Endodermal cell (in vitro differentiated cells): ENCODE data around the gene COPS3. TPM values are rescaled to one million over a fixed set of nuclear protein-coding genes. Genes with fewer than 3 reads are reported as not detected.
A peak's percentile ranks its signal among the peaks of the same experiment; 100 is the strongest.

Experiments used
- DNase-seq: peaks from one replicate; pipeline ENCODE4 v3.0.0-alpha.2; 2017
- H3K27ac ChIP-seq: 2 replicates; pipeline ENCODE4 v1.5.1; 2013; ENCODE audit warnings: mild to moderate bottlenecking, low read depth, low read length, moderate library complexity
- H3K27me3 ChIP-seq: 2 replicates; pipeline ENCODE4 v1.6.1; 2013; ENCODE audit warnings: mild to moderate bottlenecking, low read length, moderate library complexity; ENCODE audit not compliant: insufficient read depth, control insufficient read depth, poor library complexity, severe bottlenecking
- H3K36me3 ChIP-seq: 2 replicates; pipeline ENCODE4 v1.7.0; 2013; ENCODE audit warnings: mild to moderate bottlenecking, low read length, moderate library complexity; ENCODE audit not compliant: control insufficient read depth, insufficient read depth
- H3K4me1 ChIP-seq: one replicate; pipeline ENCODE4 v1.7.0; 2013; ENCODE audit warnings: low read length; ENCODE audit not compliant: control insufficient read depth, insufficient read depth
- H3K4me3 ChIP-seq: 2 replicates; pipeline ENCODE4 v1.5.1; 2013; ENCODE audit warnings: mild to moderate bottlenecking, low read length, moderate library complexity
- H3K9ac ChIP-seq: 2 replicates; pipeline ENCODE4 v1.6.1; 2013; ENCODE audit warnings: mild to moderate bottlenecking, low read length, moderate library complexity; ENCODE audit not compliant: poor library complexity, severe bottlenecking; ENCODE audit errors: extremely low read depth
- H3K9me3 ChIP-seq: 2 replicates; pipeline ENCODE4 v1.6.1; 2013; ENCODE audit warnings: mild to moderate bottlenecking, low read length, moderate library complexity; ENCODE audit not compliant: control insufficient read depth
- H3K27ac Mint-ChIP-seq: 2 replicates; pipeline ENCODE4 v1.8.0; 2020; ENCODE audit warnings: mixed read lengths
- H3K27me3 Mint-ChIP-seq: 2 replicates; pipeline ENCODE4 v1.8.0; 2021; ENCODE audit warnings: mild to moderate bottlenecking, mixed read lengths; ENCODE audit not compliant: insufficient read depth
- H3K36me3 Mint-ChIP-seq: 2 replicates; pipeline ENCODE4 v1.8.0; 2020; ENCODE audit warnings: low read depth, mixed read lengths
- H3K4me1 Mint-ChIP-seq: 2 replicates; pipeline ENCODE4 v1.8.0; 2020; ENCODE audit warnings: mixed read lengths
- H3K4me3 Mint-ChIP-seq: 2 replicates; pipeline ENCODE4 v1.8.0; 2020; ENCODE audit warnings: mild to moderate bottlenecking, moderate library complexity, mixed read lengths
- H3K9me3 Mint-ChIP-seq: 2 replicates; pipeline ENCODE4 v1.8.0; 2020; ENCODE audit warnings: mild to moderate bottlenecking, mixed read lengths
- CTCF ChIP-seq: fragments of 200-600 bp; sonication (generic); conservative IDR thresholded peaks from 2 replicates; pipeline ENCODE4 v1.5.0; 2021; ENCODE audit warnings: antibody characterized with exemption, mild to moderate bottlenecking
- WGBS, 2 experiments: methylation state at CpG; one replicate each; pipeline versions ENCODE4 v1.1.5 to v1.1.7; 2013; ENCODE audit warnings: missing lambda C conversion rate in 2 of 2, mixed read lengths in 1 of 2; ENCODE audit not compliant: insufficient coverage in 1 of 2, insufficient read length in 1 of 2; 5-methylcytosine and 5-hydroxymethylcytosine counted together
- total RNA-seq, 2 donors: library from RNA; stranded (reverse); fragmentation: NEBNext Ultra II Directional in 1 of 2; extraction: Animal tissue kit (Norgen Biotek cat#: 25700) in 1 of 2; gene quantifications; 2 replicates in 1 of 2; 3 replicates in 1 of 2; pipeline ENCODE4 v1.2.1, GENCODE V29; 2021

Gene COPS3
- total RNA-seq, 2 donors from 2014 or later: 63.1 to 67.5 TPM

DNA sequence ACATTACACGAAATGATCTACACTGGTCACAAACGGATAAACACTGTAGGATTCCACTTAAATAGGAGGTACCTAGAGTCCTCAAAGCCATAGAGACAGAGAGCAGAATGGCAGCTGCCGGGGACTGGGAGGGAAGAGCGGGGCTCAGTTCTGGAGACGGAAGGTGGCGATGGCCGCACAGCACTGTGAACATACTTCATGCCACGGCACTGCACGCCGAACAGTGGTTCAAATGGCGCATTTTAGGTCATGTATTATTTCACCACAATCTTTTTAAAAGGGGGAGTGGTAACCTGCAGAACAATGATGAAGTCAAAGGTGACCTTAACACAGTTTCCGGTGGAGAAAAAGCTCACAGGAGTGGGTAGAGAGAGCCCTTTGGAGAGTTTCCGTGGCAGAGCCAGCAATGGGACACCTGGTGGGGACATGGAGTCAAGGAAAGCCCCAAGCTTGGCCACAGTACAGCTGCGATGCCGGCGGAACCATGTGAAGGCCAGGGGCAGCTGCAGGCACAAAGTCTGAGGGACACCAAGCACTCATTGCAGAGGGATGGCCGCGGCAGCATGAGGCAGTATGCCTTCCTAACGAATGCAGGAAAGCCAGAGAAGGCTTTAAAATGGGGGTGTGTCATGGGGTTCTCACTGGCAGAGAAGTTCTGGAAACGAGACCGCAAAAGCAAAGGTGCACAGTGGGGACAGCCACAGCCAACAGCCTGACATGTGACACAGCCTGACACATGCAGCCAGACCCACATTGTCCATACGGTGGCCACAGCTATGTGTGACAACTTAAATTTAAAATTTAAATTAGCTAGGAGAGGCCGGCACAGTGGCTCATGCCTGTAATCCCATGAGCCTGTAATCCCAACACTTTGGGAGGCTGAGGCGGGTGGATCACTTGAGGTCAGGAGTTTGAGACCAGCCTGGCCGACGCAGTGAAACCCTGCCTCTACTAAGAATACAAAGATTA is 51.3 kb downstream of the COPS3 start:
- WGBS, 2 experiments: 92 to 95% methylated on average over 23 to 26 of the region's 26 CpGs
- DNase-seq: no peak
- no peak overlapping the region for H3K27ac ChIP-seq
- H3K36me3 ChIP-seq: peaks cover 78% of the 10 kb centered on the region
- no peak overlapping the region for H3K9ac ChIP-seq
- Mint-ChIP-seq H3K4me3 (no peak overlapping the region), H3K4me1 (no peaks in the 10 kb centered on the region), H3K36me3 (peaks cover 72% of the 10 kb centered on the region), H3K9me3 (no peaks in the 10 kb centered on the region), H3K27ac (no peak overlapping the region), H3K27me3 (no peaks in the 10 kb centered on the region)
- H3K4me3 ChIP-seq: no peak overlapping the region
- TF ChIP-seq CTCF: no peak
- H3K27me3 ChIP-seq: no peaks in the 10 kb centered on the region
- H3K9me3 ChIP-seq: no peaks in the 10 kb centered on the region
- no peaks in the 10 kb centered on the region for H3K4me1 ChIP-seq

DNA sequence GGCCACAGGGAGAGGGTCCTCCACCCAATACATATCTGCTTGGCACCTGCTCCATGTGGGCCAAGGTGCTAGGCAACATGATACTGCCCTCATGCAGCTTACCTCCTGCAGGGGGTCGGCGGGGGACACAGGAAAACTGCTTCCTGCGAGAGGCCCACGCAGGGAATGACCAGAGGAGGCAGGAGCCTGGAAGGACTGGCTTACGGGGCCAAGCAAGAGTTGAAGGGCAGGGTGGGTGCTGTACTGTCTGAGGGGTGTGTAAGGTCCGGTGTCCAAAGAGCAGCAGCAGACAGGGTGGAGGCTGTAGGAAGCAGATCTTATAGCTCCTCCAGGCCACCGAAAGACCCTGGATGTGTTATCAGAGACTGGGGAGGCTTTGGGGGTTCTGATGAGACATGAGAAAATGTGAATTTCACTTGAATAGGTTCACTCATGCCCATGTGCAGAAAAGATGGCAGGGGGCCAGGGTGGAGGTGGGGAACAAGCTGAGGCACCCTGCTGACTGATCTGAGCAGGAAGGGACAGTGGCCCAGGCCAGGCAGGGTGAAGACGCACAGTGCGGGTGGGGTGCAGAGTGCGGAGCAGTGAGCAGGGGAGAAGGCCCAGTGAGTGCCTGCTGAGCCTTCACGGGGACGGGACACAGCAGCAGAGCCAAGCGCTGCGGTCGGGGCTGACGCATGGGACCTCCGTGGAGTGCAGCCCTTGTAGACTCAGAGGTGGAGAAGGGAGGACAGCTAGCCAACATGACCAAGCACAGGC is 52.3 kb downstream of the COPS3 start:
- no peak overlapping the region for H3K9ac ChIP-seq
- Mint-ChIP-seq H3K36me3 (peaks cover 81% of the 10 kb centered on the region), H3K9me3 (no peaks in the 10 kb centered on the region), H3K4me3 (no peak overlapping the region), H3K4me1 (no peaks in the 10 kb centered on the region), H3K27me3 (no peaks in the 10 kb centered on the region), H3K27ac (peak overlapping the region; percentile 64)
- H3K4me1 ChIP-seq: no peaks in the 10 kb centered on the region
- no peak for DNase-seq
- H3K27ac ChIP-seq: no peak overlapping the region
- no peak overlapping the region for H3K4me3 ChIP-seq
- H3K27me3 ChIP-seq: no peaks in the 10 kb centered on the region
- 94 to 95% methylated on average over 9 to 17 of the region's 17 CpGs for WGBS, 2 experiments
- H3K9me3 ChIP-seq: no peaks in the 10 kb centered on the region
- H3K36me3 ChIP-seq: peaks cover 88% of the 10 kb centered on the region
- TF ChIP-seq CTCF: no peak

DNA sequence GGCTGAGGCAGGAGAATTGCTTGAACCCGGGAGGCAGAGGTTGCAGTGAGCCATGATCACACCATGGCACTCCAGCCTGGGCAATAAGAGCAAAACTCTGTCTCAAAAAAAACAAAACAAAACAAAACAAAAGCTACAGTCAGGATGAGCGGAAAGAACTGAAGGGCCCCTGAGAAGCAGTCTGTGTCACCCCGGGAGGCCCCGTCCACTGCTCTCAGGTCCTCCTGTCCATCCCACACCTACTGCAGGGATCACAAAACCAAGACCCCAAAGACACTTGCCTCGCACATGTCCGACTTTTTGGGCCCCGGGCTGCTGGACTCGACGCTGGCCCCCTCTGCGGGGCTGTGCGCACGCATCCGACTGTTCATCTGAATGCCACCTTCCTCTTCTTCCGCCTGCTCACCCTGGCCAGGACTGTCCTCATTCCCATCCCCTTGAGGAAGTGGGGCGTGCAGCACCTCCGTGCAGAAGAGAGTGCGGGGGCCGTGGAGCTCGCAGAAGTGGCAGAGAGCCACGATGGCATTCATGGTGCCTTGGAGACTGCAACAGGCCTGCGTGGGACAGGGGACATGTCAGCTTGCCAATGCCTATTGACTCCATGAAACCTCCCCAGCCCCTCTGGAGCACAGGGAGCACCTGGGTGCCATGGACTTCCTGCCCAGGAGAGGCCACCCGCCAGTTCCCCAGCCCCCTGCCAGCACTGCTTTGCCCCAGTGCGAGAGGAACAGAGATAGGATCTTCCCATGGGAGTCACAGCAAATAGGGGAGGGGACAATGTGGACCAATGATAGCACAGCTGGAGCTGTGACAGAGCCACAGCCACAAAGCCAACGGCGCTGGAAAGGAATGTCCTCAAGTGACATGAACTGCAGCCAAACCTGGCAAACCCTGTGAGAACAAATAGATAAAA is 53.2 kb downstream of the COPS3 start:
- peaks cover 89% of the 10 kb centered on the region for H3K36me3 Mint-ChIP-seq
- peaks cover 94% of the 10 kb centered on the region for H3K36me3 ChIP-seq
- TF ChIP-seq CTCF: no peak

More for the DNA sequence above, 53.2 kb downstream of the COPS3 start:
- no peaks in the 10 kb centered on the region for H3K9me3 Mint-ChIP-seq
- no peak overlapping the region for H3K27ac Mint-ChIP-seq
- Histone ChIP-seq H3K27me3 (no peaks in the 10 kb centered on the region), H3K4me1 (no peaks in the 10 kb centered on the region), H3K4me3 (no peak overlapping the region), H3K9ac (no peak overlapping the region), H3K9me3 (no peaks in the 10 kb centered on the region), H3K27ac (no peak overlapping the region)
- peak; percentile 47 for DNase-seq
- WGBS, 2 experiments: 95 to 97% methylated on average over 21 to 25 of the region's 25 CpGs
- H3K4me3 Mint-ChIP-seq: no peak overlapping the region
- H3K4me1 Mint-ChIP-seq: no peaks in the 10 kb centered on the region
- H3K27me3 Mint-ChIP-seq: no peaks in the 10 kb centered on the region
